GM12878 (cell line): ENCODE measurements around the gene RNF7. TPM values are rescaled to one million over a fixed set of nuclear protein-coding genes. Genes with fewer than 3 reads are reported as not detected.
A peak's percentile ranks its signal among the peaks of the same experiment; 100 is the strongest.

ENCODE experiments used
- ATAC-seq: fragments of 200-7000 bp; cut with Tn5 transposase; 3 replicates; pipeline ENCODE4 v1.9.1; 2020; ENCODE audit warnings: mild to moderate bottlenecking, moderate library complexity
- BruUV-seq: library from RNA; stranded (reverse); fragments of 400-500 nt; replicated peaks from 2 replicates; lab custom pipeline; 2021; lab: Mats Ljungman, UMichigan
- CTCF ChIA-PET: fragments of 300-600 bp; sonication (Branson Sonifier 250); formaldehyde crosslinking; extraction: SDS; loops from one replicate; lab custom pipeline; 2021; ENCODE audit warnings: inconsistent platforms; lab: Yijun Ruan, JAX
- POLR2A ChIA-PET: fragments of 350-600 bp; formaldehyde crosslinking; extraction: SDS; loops from one replicate; lab custom pipeline; 2021; ENCODE audit warnings: inconsistent platforms; lab: Charles Lee
- RAD21 ChIA-PET: fragments of 300-600 bp; sonication (Branson Sonifier 250); formaldehyde crosslinking; loops from one replicate; lab custom pipeline; 2023; ENCODE audit warnings: antibody characterized with exemption; ENCODE audit not compliant: unreplicated experiment; lab: Charles Lee
- SMC1A ChIA-PET: fragments of 300-600 bp; sonication (Branson Sonifier 250); formaldehyde crosslinking; loops from one replicate; lab custom pipeline; 2023; ENCODE audit not compliant: unreplicated experiment, uncharacterized antibody; lab: Charles Lee
- DNase-seq: peaks from one replicate; pipeline ENCODE4 v3.0.0-alpha.2; 2011; ENCODE audit warnings: low read depth, low spot score
- FAIRE-seq: peaks from 3 replicates; lab custom pipeline; 2011; peaks lifted over from hg19 to GRCh38; lab: Jason Lieb, UNC
- H2AFZ ChIP-seq: 2 replicates; pipeline ENCODE4 v1.6.0; 2011; ENCODE audit warnings: low read depth, low read length, control low read depth; ENCODE audit not compliant: control insufficient read depth
- H3K27ac ChIP-seq: 2 replicates; pipeline ENCODE4 v1.5.1; 2011; ENCODE audit warnings: control low read depth; ENCODE audit not compliant: control insufficient read depth, insufficient read depth
- H3K27me3 ChIP-seq, 2 experiments: replicated peaks in 1 of 2; 2 replicates each; pipeline versions ENCODE4 v1.6.0 to v1.6.1; 2011; ENCODE audit warnings: low read length in 1 of 2; ENCODE audit not compliant: control insufficient read depth in 2 of 2, insufficient read depth in 2 of 2
- H3K36me3 ChIP-seq, 2 experiments: 2 replicates each; pipeline ENCODE4 v1.5.1; 2011; ENCODE audit warnings: low read length in 1 of 2; ENCODE audit not compliant: control insufficient read depth in 2 of 2, insufficient read depth in 2 of 2
- H3K4me1 ChIP-seq: 2 replicates; pipeline ENCODE4 v1.6.1; 2011; ENCODE audit warnings: mild to moderate bottlenecking, low read length, moderate library complexity, mixed read lengths; ENCODE audit not compliant: control insufficient read depth, insufficient read depth
- H3K4me2 ChIP-seq: 2 replicates; pipeline ENCODE4 v1.6.0; 2011; ENCODE audit warnings: control low read depth; ENCODE audit not compliant: control insufficient read depth, insufficient read depth
- H3K4me3 ChIP-seq: fragments of 200-600 bp; sonication (generic); 2 replicates; pipeline ENCODE4 v1.5.1; 2016
- H3K79me2 ChIP-seq: 2 replicates; pipeline ENCODE4 v1.6.0; 2011; ENCODE audit warnings: low read length; ENCODE audit not compliant: control insufficient read depth, insufficient read depth
- H3K9ac ChIP-seq: 2 replicates; pipeline ENCODE4 v1.8.0; 2011; ENCODE audit warnings: low read length, control low read depth, mixed read lengths; ENCODE audit not compliant: control insufficient read depth, insufficient read depth
- H3K9me3 ChIP-seq: replicated peaks from 3 replicates; pipeline ENCODE4 v1.5.1; 2011; ENCODE audit warnings: mild to moderate bottlenecking, low read length; ENCODE audit not compliant: control insufficient read depth, insufficient read depth
- H4K20me1 ChIP-seq: 2 replicates; pipeline ENCODE4 v1.6.0; 2011; ENCODE audit not compliant: control insufficient read depth, insufficient read depth
- BCL3 ChIP-seq: IDR thresholded peaks from 2 replicates; pipeline ENCODE4 v1.6.1; 2011; ENCODE audit warnings: borderline replicate concordance, low read depth, mild to moderate bottlenecking, moderate library complexity, low read length; ENCODE audit not compliant: insufficient read depth, poor library complexity, severe bottlenecking
- BRCA1 ChIP-seq: IDR thresholded peaks from 2 replicates; pipeline ENCODE4 v1.6.1; 2011; ENCODE audit warnings: low read depth, low read length, improper control_type of control experiment
- CHD1 ChIP-seq: IDR thresholded peaks from 2 replicates; pipeline ENCODE4 v1.6.1; 2012; ENCODE audit warnings: low read depth, low read length, improper control_type of control experiment
- FOS ChIP-seq: IDR thresholded peaks from 3 replicates; pipeline ENCODE4 v1.6.1; 2011; ENCODE audit warnings: borderline replicate concordance; ENCODE audit not compliant: insufficient read length; ENCODE audit errors: extremely low read depth
- HDGF ChIP-seq: fragments of 450-650 bp; IDR thresholded peaks from 2 replicates; pipeline ENCODE4 v1.6.1; 2016; ENCODE audit warnings: antibody characterized with exemption
- IRF3 ChIP-seq: fragments of 450-650 bp; IDR thresholded peaks from 2 replicates; pipeline ENCODE4 v1.6.1; 2014; ENCODE audit warnings: mild to moderate bottlenecking
- JUND ChIP-seq: IDR thresholded peaks from 2 replicates; pipeline ENCODE4 v1.6.1; 2012; ENCODE audit warnings: low read depth, mild to moderate bottlenecking, low read length, improper control_type of control experiment, moderate library complexity
- LARP7 ChIP-seq: fragments of 450-650 bp; IDR thresholded peaks from 2 replicates; pipeline ENCODE4 v1.6.1; 2017; ENCODE audit warnings: mild to moderate bottlenecking
- MTA3 ChIP-seq: IDR thresholded peaks from 2 replicates; pipeline ENCODE4 v1.6.1; 2012; ENCODE audit warnings: low read length, inconsistent platforms, borderline replicate concordance
- NRF1 ChIP-seq: conservative IDR thresholded peaks from 2 replicates; pipeline ENCODE4 v1.6.1; 2011; ENCODE audit warnings: mild to moderate bottlenecking, low read depth, low read length, improper control_type of control experiment
- PML ChIP-seq: IDR thresholded peaks from 2 replicates; pipeline ENCODE4 v1.6.1; 2012; ENCODE audit warnings: low read length, inconsistent platforms
- TCF7 ChIP-seq: IDR thresholded peaks from 2 replicates; pipeline ENCODE4 v1.6.1; 2014; ENCODE audit warnings: antibody characterized with exemption, borderline replicate concordance
- ZNF384 ChIP-seq: IDR thresholded peaks from 2 replicates; pipeline ENCODE4 v1.6.1; 2012; ENCODE audit warnings: low read depth, mild to moderate bottlenecking, low read length, improper control_type of control experiment, borderline replicate concordance
- ZZZ3 ChIP-seq: IDR thresholded peaks from 2 replicates; pipeline ENCODE4 v1.6.1; 2011; ENCODE audit warnings: low read depth; ENCODE audit not compliant: control insufficient read depth, insufficient read length
- WGBS: methylation state at CpG from one replicate; pipeline ENCODE4 v1.1.6; 2016; ENCODE audit warnings: low lambda C conversion rate; ENCODE audit not compliant: insufficient replicate concordance, insufficient coverage; ENCODE audit errors: missing lambda C conversion rate; 5-methylcytosine and 5-hydroxymethylcytosine counted together
- in situ Hi-C: fragments of 300-500 bp; cut with MboI; formaldehyde crosslinking; loops from 9 replicates; pipeline ENCODE4 v1.14.3; 2018; ENCODE audit warnings: mixed read lengths
- intact Hi-C: fragments of 100-400 bp; cut with micrococcal nuclease; formaldehyde crosslinking; loops from one replicate; pipeline ENCODE4 v1.14.2; 2022; ENCODE audit not compliant: unreplicated experiment
- polyA plus RNA-seq, 11 experiments: library from polyadenylated mRNA; depleted of rRNA in 4 of 11; unstranded in 6 of 11; stranded (reverse) in 5 of 11; fragments of >200 nt; fragmentation: Nextera tagmentation in 4 of 11; fragmentation: Illumina TruSeq in 1 of 11; extraction: Ambion mirVana in 4 of 11; extraction: Trizol in 1 of 11; gene quantifications; 1 replicate in 1 of 11; 2 replicates in 10 of 11; pipeline versions ENCODE4 v1.2.1 to v1.2.3, GENCODE V29; 2011 to 2016; ENCODE audit warnings: inconsistent platforms in 2 of 11, missing spikeins in 2 of 11, low read depth in 1 of 11
- total RNA-seq, 4 experiments: library from RNA; depleted of rRNA in 3 of 4; stranded (reverse); fragments of >200 nt in 3 of 4; fragmentation: Illumina TruSeq in 1 of 4; extraction: Trizol in 1 of 4; gene quantifications; 2 replicates each; pipeline versions ENCODE4 v1.2.1 to v1.2.3, GENCODE V29; 2013 to 2021

Gene RNF7
- total and polyA plus RNA-seq, 10 of the 15 experiments (the other 5 are each of a cell fraction or from before 2014, with no cell fraction given): 36.0 to 146 (median 76.4) TPM

DNA sequence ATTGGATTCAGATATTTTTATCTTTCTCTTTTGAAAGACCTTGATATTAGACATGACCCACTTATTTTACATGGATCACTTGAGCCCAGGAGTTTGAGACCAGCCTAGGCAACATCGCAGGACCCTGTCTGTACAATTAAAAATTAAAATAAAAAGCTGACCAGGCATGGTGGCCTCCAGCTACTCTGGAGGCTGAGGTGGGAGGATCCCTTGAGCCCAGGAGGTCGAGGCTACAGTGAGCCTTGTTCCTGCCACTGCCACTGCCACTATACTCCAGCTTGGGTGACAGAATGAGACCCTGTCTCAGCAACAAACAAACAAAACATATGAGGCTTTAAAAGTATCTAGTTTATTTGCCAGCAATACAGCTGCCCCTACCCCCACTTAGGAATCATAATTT is 1.6 kb downstream of the RNF7 start:
- no peak for ATAC-seq
- 53% methylated on average over 2 of the region's 2 CpGs for WGBS
- Histone ChIP-seq H3K4me1 (0 out of 2 replicates have a peak, but pooled peaks cover 5% of the 10 kb centered on the region), H3K9ac (peak overlapping the region; percentile 85; the same call in 1 of the 2 replicates), H3K36me3 (peaks cover 0 to 7% of the 10 kb centered on the region in 2 experiments; a peak in 2 of 4 replicates), H3K79me2 (peaks cover 61% of the 10 kb centered on the region), H3K4me3 (peak overlapping the region; percentile 91), H3K9me3 (no peaks in the 10 kb centered on the region), H2AFZ (no peak overlapping the region), H3K27me3 (no peaks in the 10 kb centered on the region), H3K4me2 (peak overlapping the region; percentile 66), H4K20me1 (no peaks in the 10 kb centered on the region), H3K27ac (peak overlapping the region; percentile 87; the same call in 1 of the 2 replicates)
- ChIA-PET SMC1A (interaction anchor here (0.7 to 1.9 kb wide), 11 partner anchors 11 to 285 kb away, joined by 3 to 8 read pairs (median 3); no protein-coding TSS in a partner anchor), CTCF (interaction anchor here (0.7 to 2.6 kb wide), 10 partner anchors 10 to 280 kb away, joined by 3 to 33 read pairs (median 3); no protein-coding TSS in a partner anchor), RAD21 (interaction anchor here (0.5 to 4.1 kb wide), 5 partner anchors 13 to 453 kb away, joined by 3 to 23 read pairs (median 4); partner anchors contain the start of gene ATP1B3), POLR2A (interaction anchor here (0.6 to 1.8 kb wide), 5 partner anchors 15 to 835 kb away, joined by 4 to 6 read pairs (median 6); no protein-coding TSS in a partner anchor)
- intact Hi-C loops (loop anchor here (5.0 kb wide), 1 partner anchor 543 kb away; no protein-coding TSS in a partner anchor), in situ Hi-C loops (no loop called here)
- no peak for FAIRE-seq
- TF ChIP-seq ZNF384: no peak
- no peak for TF ChIP-seq PML
- TF ChIP-seq BRCA1: no peak
- no peak for TF ChIP-seq FOS
- no peak for TF ChIP-seq IRF3
- TF ChIP-seq HDGF: no peak
- no peak for TF ChIP-seq JUND
- no peak for TF ChIP-seq NRF1
- no peak for TF ChIP-seq TCF7
- TF ChIP-seq BCL3: no peak
- no peak for TF ChIP-seq ZZZ3
- TF ChIP-seq CHD1: no peak
- no peak for TF ChIP-seq MTA3
- TF ChIP-seq LARP7: no peak
- DNase-seq: no peak
- no TSS peak for BruUV-seq
